ENCODE measurements around the gene ROBO2.

DNA sequence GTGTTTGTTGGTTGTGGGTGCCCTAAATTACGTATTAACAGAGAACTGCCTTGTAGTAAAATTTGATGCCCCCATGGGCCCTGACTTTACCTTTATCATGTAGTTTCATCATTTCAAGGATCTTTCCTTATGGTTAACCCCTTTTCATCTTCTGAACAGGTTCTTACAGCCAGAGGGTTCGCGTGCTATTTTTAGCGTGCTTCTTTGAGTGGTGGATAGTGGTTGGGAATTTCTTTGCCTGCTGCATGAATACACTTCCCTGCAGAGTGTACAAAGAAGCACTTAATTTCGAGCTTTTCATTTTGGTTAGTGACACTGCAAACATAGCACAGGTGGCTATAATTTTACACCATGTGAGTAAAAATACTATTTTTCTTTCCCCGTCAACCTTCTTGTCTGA lies 231.8 kb downstream of the ROBO2 start:
- TF ChIP-seq, protein P1, sequence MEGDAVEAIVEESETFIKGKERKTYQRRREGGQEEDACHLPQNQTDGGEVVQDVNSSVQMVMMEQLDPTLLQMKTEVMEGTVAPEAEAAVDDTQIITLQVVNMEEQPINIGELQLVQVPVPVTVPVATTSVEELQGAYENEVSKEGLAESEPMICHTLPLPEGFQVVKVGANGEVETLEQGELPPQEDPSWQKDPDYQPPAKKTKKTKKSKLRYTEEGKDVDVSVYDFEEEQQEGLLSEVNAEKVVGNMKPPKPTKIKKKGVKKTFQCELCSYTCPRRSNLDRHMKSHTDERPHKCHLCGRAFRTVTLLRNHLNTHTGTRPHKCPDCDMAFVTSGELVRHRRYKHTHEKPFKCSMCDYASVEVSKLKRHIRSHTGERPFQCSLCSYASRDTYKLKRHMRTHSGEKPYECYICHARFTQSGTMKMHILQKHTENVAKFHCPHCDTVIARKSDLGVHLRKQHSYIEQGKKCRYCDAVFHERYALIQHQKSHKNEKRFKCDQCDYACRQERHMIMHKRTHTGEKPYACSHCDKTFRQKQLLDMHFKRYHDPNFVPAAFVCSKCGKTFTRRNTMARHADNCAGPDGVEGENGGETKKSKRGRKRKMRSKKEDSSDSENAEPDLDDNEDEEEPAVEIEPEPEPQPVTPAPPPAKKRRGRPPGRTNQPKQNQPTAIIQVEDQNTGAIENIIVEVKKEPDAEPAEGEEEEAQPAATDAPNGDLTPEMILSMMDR (IDR thresholded peaks at IDR 0.05) = no peak
- TF ChIP-seq POLR2A (IDR thresholded peaks at IDR 0.05) (no peak), POLR2AphosphoS5 (IDR thresholded peaks at IDR 0.05; ENCODE audit: insufficient read depth in 1 of 2, low read depth in 1 of 2) (no peak)

Data from vagina (tissue), 2 donors.